HepG2 (cell line): Measurements from ENCODE around the gene IFIT1. TPM values are rescaled to one million over a fixed set of nuclear protein-coding genes. Genes with fewer than 3 reads are reported as not detected.

Experiments used
- ATAC-seq: fragments of 200-7000 bp; cut with Tn5 transposase; 3 replicates; pipeline ENCODE4 v1.9.1; 2020; ENCODE audit warnings: mild to moderate bottlenecking, moderate library complexity
- BruUV-seq: library from RNA; stranded (reverse); fragments of 400-500 nt; replicated peaks from 2 replicates; lab custom pipeline; 2021; lab: Mats Ljungman, UMichigan
- CTCF ChIA-PET: fragments of 300-600 bp; formaldehyde crosslinking; extraction: SDS; loops from one replicate; lab custom pipeline; 2021; ENCODE audit warnings: low total read pairs, inconsistent platforms, low intra/inter-chr PET ratio; lab: Yijun Ruan, JAX
- POLR2A ChIA-PET: fragments of 350-600 bp; sonication (Branson Sonifier 250); formaldehyde crosslinking; loops from one replicate; lab custom pipeline; 2020; ENCODE audit warnings: antibody characterized with exemption, inconsistent platforms; lab: Yijun Ruan, JAX
- DNase-seq: peaks from one replicate; pipeline ENCODE4 v3.0.0-alpha.2; 2015; ENCODE audit warnings: low spot score
- FAIRE-seq: peaks from 3 replicates; lab custom pipeline; 2011; peaks lifted over from hg19 to GRCh38; lab: Jason Lieb, UNC
- H2AFZ ChIP-seq: one replicate; pipeline ENCODE4 v1.6.1; 2011; ENCODE audit warnings: low read length, inconsistent platforms
- H3K27ac ChIP-seq: fragments of 300-600 bp; 3 replicates; pipeline ENCODE4 v1.8.0; 2011; ENCODE audit warnings: mixed run types, mild to moderate bottlenecking, mixed read lengths, low read length, inconsistent platforms; ENCODE audit not compliant: insufficient read depth; ENCODE audit errors: extremely low read length
- H3K27me3 ChIP-seq, 2 experiments: fragments of 200-600 bp in 1 of 2; 2 replicates in 1 of 2; 3 replicates in 1 of 2; pipeline versions ENCODE4 v1.6.0 to v1.8.0; 2011; ENCODE audit warnings: low read length in 2 of 2, mild to moderate bottlenecking in 2 of 2, moderate library complexity in 2 of 2, inconsistent platforms in 1 of 2; ENCODE audit not compliant: insufficient read depth in 2 of 2, control insufficient read depth in 1 of 2
- H3K36me3 ChIP-seq, 2 experiments: fragments of 200-600 bp in 1 of 2; replicated peaks in 1 of 2; 2 replicates in 1 of 2; 3 replicates in 1 of 2; pipeline versions ENCODE4 v1.5.1 to v1.8.0; 2011; ENCODE audit warnings: low read length in 2 of 2, inconsistent platforms in 1 of 2; ENCODE audit not compliant: insufficient read depth in 2 of 2, control insufficient read depth in 1 of 2
- H3K4me1 ChIP-seq: 2 replicates; pipeline ENCODE4 v1.5.1; 2012; ENCODE audit warnings: low read length, inconsistent platforms; ENCODE audit not compliant: insufficient read depth
- H3K4me2 ChIP-seq: 2 replicates; pipeline ENCODE4 v1.6.0; 2011; ENCODE audit warnings: low read depth, low read length, inconsistent platforms
- H3K4me3 ChIP-seq, 3 experiments: fragments of 200-600 bp in 1 of 3; sonication (generic), shearing (Covaris generic) in 1 of 3; replicated peaks in 1 of 3; 2 replicates each; pipeline ENCODE4 v1.5.1; 2011 to 2016; ENCODE audit warnings: low read length in 3 of 3, inconsistent platforms in 2 of 3, low read depth in 2 of 3, mild to moderate bottlenecking in 2 of 3, control low read depth in 1 of 3, mixed read lengths in 1 of 3; ENCODE audit not compliant: insufficient read depth in 1 of 3
- H3K79me2 ChIP-seq: one replicate; pipeline ENCODE4 v1.6.1; 2011; ENCODE audit warnings: low read length, inconsistent platforms; ENCODE audit not compliant: insufficient read depth
- H3K9ac ChIP-seq: 2 replicates; pipeline ENCODE4 v1.6.0; 2011; ENCODE audit warnings: mild to moderate bottlenecking, low read depth, low read length, inconsistent platforms; ENCODE audit not compliant: insufficient read depth
- H3K9me3 ChIP-seq: 2 replicates; pipeline ENCODE4 v1.5.1; 2012; ENCODE audit warnings: mild to moderate bottlenecking, low read length
- H4K20me1 ChIP-seq: 2 replicates; pipeline ENCODE4 v1.6.0; 2011; ENCODE audit warnings: inconsistent platforms, mild to moderate bottlenecking, low read length, moderate library complexity; ENCODE audit not compliant: insufficient read depth
- CTCF ChIP-seq: sonication (generic); formaldehyde crosslinking; IDR thresholded peaks from 2 replicates; pipeline ENCODE4 v1.5.0; 2020; ENCODE audit warnings: mild to moderate bottlenecking, missing genetic modification reagents, moderate library complexity
- KIAA2018 ChIP-seq: sonication (generic); formaldehyde crosslinking; IDR thresholded peaks from 2 replicates; pipeline ENCODE4 v1.5.0; 2020; ENCODE audit warnings: mild to moderate bottlenecking, missing genetic modification reagents, borderline replicate concordance
- MTF1 ChIP-seq: sonication (generic); formaldehyde crosslinking; IDR thresholded peaks from 2 replicates; pipeline ENCODE4 v1.5.0; 2020; ENCODE audit warnings: missing genetic modification reagents
- RBM22 ChIP-seq: fragments of 200-400 bp; formaldehyde crosslinking; optimal IDR thresholded peaks from 2 replicates; pipeline ENCODE3; 2017; ENCODE audit warnings: mild to moderate bottlenecking, low read length, moderate library complexity
- SMC3 ChIP-seq: IDR thresholded peaks from 2 replicates; pipeline ENCODE4 v1.6.1; 2011; ENCODE audit warnings: low read length, improper control_type of control experiment
- TBL1XR1 ChIP-seq: fragments of 150-350 bp; IDR thresholded peaks from 2 replicates; pipeline ENCODE4 v1.6.1; 2014; ENCODE audit warnings: borderline replicate concordance, low read length; ENCODE audit not compliant: partially characterized antibody
- ZNF275 ChIP-seq: sonication (generic); formaldehyde crosslinking; IDR thresholded peaks from 2 replicates; pipeline ENCODE4 v1.8.0; 2022; ENCODE audit warnings: missing genetic modification reagents, mild to moderate bottlenecking, inconsistent platforms, borderline replicate concordance
- in situ Hi-C: cut with HindIII; loops from 2 replicates; pipeline ENCODE4 v1.10.0; 2017; ENCODE audit warnings: low pct_unique_long_range_greater_than_20kb; ENCODE audit not compliant: extremely low pct_ligation_motif_present
- intact Hi-C: fragments of 100-400 bp; cut with micrococcal nuclease; formaldehyde crosslinking; loops from one replicate; pipeline ENCODE4 v1.10.0; 2022; ENCODE audit not compliant: unreplicated experiment
- polyA plus RNA-seq, 8 experiments: library from polyadenylated mRNA; depleted of rRNA in 3 of 8; stranded (reverse) in 7 of 8; unstranded in 1 of 8; fragments of >200 nt; fragmentation: Illumina TruSeq in 4 of 8; extraction: Trizol in 4 of 8; gene quantifications; 2 replicates each; pipeline versions ENCODE4 v1.2.1 to v1.2.3, GENCODE V29; 2011 to 2016; ENCODE audit warnings: low read depth in 4 of 8, missing spikeins in 1 of 8, mixed read lengths in 1 of 8; ENCODE audit not compliant: insufficient read depth in 1 of 8
- total RNA-seq, 5 experiments: library from RNA; depleted of rRNA; stranded (reverse); fragments of >200 nt; fragmentation: Illumina TruSeq; extraction: Trizol; gene quantifications; 2 replicates each; pipeline ENCODE4 v1.2.3, GENCODE V29; 2016; ENCODE audit warnings: low read depth in 1 of 5
- TF ChIP-seq, protein P1 (sequence below): sonication (generic); formaldehyde crosslinking; IDR thresholded peaks from 2 replicates; pipeline ENCODE4 v1.8.1; 2023; ENCODE audit warnings: mild to moderate bottlenecking, inconsistent platforms, moderate library complexity, missing genetic modification reagents, borderline replicate concordance

The IFIT1 gene
- total and polyA plus RNA-seq, 2 of the 13 experiments (the other 11 are each of a cell fraction or from before 2014, with no cell fraction given), result 1.5 to 5.5 TPM

DNA sequence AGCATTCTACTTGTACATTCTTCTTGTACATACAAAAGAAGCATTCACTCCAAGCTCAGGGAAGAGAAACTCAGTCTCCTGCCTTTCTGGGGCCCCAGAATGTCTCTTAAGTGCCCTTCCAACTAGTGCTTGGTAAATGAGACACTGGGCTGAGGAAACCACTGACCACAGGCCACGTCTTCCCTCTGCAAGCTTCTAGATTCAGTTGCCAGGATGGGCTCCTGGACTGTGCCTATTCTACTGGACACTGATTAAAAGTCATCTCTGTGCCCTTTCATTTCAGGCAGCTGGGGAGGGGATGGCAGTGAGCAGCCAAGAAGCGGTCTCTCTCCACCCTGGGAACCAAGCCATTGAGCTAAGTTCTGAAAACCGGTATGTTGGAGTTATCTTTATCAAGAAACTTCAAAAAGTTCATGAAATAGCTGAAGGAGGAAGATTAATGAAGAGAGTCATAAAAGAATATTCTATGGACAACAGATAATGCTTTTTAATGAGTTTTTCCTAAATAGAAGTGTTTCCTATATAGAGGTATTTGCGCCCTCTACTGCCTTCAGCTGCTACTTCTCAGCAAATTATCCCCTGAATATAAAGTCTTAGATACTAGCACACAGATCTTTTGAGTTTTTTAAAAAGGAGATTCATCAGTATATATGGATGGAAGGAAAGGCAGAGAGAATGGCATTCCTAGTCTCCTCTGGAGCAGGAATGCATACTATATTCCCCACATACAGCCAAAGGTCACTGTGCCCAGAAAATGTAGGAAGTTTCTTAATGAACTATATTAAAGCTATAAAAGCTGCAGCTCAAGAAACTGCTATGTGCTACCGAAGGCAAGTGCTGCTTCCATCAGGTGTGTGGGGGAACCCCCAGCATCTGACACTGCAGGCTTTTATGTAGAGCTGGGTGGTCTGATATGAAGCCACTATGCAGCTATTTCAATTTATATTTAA lies 23.0 kb upstream of the IFIT1 start (continued):
- TF ChIP-seq ZNF275 (CRISPR knock-in tag) (no peak), CTCF (peak; percentile 49), SMC3 (peak; percentile 55; the same call in 1 of the 2 replicates)
- TF ChIP-seq, all 625 proteins: peak for 4

GRCh38 chr10:89371079-89371478 lies 21.3 kb upstream of the IFIT1 start:
- H3K27me3 ChIP-seq, result no peaks in the 10 kb centered on the region
- no peak overlapping the region for H3K4me2 ChIP-seq
- DNase-seq (no peak), ATAC-seq (no peak), FAIRE-seq (no peak)
- ChIA-PET CTCF (no interaction called here), POLR2A (no interaction called here)
- no TSS peak for BruUV-seq
- no peak overlapping the region for H3K4me3 ChIP-seq
- in situ Hi-C loops (loop anchor here (5.0 kb wide), 1 partner anchor 114 kb away; no protein-coding TSS in a partner anchor), intact Hi-C loops (no loop called here)
- H3K9ac ChIP-seq, result no peak overlapping the region
- no peaks in the 10 kb centered on the region for H3K79me2 ChIP-seq
- H4K20me1 ChIP-seq, result no peaks in the 10 kb centered on the region
- H2AFZ ChIP-seq, result no peak overlapping the region
- H3K4me1 ChIP-seq, result peaks cover 45% of the 10 kb centered on the region
- no peak overlapping the region for H3K27ac ChIP-seq
- H3K36me3 ChIP-seq, result no peaks in the 10 kb centered on the region
- no peaks in the 10 kb centered on the region for H3K9me3 ChIP-seq
- no peak for TF ChIP-seq KIAA2018 (CRISPR knock-in tag)
- TF ChIP-seq TBL1XR1, result no peak
- no peak for TF ChIP-seq RBM22
- TF ChIP-seq, protein P1, sequence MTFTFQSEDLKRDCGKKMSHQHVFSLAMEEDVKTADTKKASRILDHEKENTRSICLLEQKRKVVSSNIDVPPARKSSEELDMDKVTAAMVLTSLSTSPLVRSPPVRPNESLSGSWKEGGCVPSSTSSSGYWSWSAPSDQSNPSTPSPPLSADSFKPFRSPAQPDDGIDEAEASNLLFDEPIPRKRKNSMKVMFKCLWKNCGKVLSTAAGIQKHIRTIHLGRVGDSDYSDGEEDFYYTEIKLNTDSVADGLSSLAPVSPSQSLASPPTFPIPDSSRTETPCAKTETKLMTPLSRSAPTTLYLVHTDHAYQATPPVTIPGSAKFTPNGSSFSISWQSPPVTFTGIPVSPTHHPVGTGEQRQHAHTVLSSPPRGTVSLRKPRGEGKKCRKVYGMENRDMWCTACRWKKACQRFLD (CRISPR knock-in tag), result no peak
- TF ChIP-seq MTF1 (CRISPR knock-in tag), result no peak
